NCI-H345 (cell line): ENCODE data around the gene CTSG.

Source experiments
- DNase-seq: peaks from one replicate; lab custom pipeline; 2025; lab: John Stamatoyannopoulos, UW

The CTSG gene

GRCh38 chr14:24542346-24542936 lies 33.6 kb downstream of the CTSG start:
- no peak for DNase-seq

DNA sequence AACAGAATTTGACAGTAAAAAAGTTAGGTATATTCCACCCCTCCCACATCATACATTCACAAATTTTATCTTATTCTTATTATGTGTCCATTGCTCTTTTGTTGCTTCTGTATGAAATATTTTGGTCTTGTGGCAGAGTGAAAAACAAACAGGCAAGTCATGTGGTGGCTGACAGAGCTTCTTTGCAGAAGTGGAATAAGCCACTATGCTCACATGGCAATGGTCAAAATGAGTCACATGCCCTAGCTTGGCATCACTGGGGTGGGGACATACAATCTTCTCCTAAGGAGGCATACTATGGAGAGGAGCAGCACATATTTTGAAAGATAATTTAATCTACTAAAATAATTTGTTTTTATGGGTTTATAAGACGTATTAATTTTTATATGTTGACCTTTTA lies 40.3 kb downstream of the CTSG start:
- no peak for DNase-seq

- no peak for DNase-seq
Observed at GRCh38 chr14:24534286-24534685, 41.8 kb downstream of the CTSG start.

DNA sequence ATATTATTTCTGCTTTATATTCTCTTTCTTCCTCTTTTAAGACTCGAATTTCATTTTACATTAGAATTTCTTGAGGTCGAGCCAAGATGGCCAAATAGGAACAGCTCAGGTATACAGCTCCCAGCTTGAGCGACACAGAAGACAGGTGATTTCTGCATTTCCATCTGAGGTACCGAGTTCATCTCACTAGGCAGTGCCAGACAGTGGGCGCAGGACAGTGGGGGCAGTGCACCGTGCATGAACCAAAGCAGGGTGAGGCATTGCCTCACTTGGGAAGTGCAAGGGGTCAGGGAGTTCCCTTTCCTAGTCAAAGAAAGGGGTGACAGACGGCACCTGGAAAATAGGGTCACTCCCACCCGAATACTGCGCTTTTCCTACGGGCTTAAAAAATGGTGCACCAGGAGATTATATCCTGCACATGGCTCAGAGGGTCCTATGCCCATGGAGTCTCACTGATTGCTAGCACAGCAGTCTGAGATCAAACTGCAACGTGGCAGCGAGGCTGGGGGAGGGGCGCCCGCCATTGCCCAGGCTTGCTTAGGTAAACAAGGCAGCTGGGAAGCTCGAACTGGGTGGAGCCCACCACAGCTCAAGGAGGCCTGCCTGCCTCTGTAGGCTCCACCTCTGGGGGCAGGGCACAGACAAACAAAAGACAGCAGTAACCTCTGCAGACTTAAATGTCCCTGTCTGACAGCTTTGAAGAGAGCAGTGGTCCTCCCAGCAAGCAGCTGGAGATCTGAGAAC lies 50.0 kb downstream of the CTSG start:
- peak; percentile 5 for DNase-seq
